ENCODE data around the gene SMAD6.
A peak's percentile ranks its signal among the peaks of the same experiment; 100 is the strongest.
"Not testable (repeated sequence)": the region's sequence is repeated elsewhere in the genome, so short reads cannot be mapped to it uniquely, and the experiment has no call there.

The SMAD6 gene

DNA sequence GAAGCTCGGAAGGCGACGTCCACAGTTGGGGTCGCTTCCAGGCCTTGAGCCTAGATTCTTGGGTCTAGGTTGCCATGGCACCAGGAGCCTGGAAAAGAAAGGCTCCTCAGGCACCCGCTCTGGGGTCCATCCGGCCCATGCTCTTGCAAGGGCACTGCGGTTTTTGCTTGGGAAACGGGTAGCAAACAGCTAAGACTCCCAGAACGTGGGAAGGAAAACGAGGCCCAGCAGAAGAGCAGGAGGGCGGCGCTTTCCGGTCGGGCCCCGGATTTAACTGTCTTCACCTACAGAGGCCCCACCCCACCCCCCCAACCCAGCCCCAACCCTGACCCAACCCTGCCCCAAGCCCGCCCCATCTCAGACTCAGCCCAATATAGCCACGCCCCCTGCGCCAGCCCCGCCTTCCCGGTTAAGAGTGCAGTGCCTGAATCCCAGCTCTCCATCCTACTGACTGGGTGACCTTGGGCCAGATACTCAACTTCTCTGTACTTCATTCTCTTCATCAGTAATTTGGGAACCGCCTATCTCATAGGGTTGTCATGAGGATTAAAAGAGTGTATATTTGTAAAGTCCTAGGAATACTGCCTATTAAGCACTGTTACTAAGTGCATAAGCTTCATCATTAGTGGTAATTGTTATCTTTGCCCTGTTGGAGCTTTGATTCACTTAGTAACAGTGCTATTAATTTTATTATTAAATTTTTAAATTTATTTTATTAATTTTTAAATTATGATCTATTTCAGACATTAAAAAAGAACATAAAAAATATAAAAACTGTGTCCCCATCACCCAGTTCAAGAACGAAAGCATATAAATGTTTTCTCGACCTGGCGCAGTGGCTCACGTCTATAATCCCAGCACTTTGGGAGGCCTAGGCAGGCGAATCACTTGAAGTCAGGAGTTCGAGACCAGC is 28.4 kb upstream of the SMAD6 start:
- in situ Hi-C loops (cut with MboI; ENCODE audit: low pct_unique_long_range_greater_than_20kb, low sequenced_read_pairs), result no loop called here
- DNase-seq, result no peak

DNA sequence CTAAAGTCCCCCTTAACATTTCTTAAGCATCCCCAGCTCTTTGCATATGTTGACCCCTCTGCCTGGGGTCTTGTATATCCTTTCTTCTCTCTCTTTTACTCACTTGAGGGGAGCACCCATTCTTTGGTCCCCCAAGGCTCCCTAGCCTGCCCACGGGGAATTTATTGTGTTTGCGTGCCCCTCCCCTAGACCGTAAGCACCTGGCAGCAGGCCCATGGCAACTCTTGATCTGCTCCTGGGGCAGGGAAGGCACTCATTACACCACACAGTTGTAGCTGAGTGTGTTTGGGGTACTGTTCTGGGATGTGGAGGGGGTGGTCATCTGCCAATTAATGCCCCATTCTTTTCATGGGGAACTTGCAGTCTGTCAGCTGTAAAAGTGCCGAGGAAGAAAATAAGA is 27.3 kb upstream of the SMAD6 start:
- DNase-seq, result no peak
- in situ Hi-C loops (cut with MboI; ENCODE audit: low pct_unique_long_range_greater_than_20kb, low sequenced_read_pairs), result no loop called here

DNA sequence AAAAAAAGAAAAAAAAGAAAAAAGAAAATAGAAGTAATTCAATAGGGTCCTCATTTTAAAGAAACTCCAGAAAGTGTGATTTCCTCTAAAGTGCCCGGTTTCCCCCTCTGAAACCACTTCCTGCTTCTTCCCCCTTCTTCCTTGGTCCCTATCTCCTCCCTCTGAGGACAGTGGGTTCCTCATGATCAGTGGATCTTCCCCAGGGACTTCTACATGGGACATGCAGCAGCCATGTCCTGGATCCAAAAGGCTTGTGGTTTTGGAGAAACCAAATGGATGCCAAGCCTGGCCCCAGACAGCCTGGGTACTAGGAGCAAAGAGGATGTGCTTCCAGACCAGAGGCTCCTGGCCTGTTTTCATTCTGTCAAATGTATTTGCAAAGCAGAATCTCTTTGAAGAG is 26.6 kb upstream of the SMAD6 start:
- DNase-seq, result peak; percentile 69
- in situ Hi-C loops (cut with MboI; ENCODE audit: low pct_unique_long_range_greater_than_20kb, low sequenced_read_pairs), result no loop called here

DNA sequence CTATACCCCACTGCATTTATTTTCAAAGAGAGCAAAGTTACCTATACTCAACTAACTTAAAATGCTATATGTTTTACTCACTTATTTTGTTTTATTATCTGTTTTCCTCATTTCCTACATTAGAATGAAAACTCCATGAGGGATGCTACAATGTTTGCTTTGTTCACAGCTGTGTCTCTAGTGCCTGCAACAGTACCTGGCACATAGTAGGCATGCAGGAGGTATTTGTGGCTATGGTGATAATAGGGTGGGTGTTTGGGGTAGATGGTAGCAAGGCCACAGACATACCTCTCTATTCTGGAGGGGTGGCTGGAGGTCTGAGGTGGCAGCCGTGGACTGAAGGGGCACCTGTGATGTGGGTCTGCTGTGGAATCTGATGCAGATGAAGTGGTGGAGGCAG is 24.7 kb upstream of the SMAD6 start:
- DNase-seq, result no peak
- in situ Hi-C loops (cut with MboI; ENCODE audit: low pct_unique_long_range_greater_than_20kb, low sequenced_read_pairs), result no loop called here

DNA sequence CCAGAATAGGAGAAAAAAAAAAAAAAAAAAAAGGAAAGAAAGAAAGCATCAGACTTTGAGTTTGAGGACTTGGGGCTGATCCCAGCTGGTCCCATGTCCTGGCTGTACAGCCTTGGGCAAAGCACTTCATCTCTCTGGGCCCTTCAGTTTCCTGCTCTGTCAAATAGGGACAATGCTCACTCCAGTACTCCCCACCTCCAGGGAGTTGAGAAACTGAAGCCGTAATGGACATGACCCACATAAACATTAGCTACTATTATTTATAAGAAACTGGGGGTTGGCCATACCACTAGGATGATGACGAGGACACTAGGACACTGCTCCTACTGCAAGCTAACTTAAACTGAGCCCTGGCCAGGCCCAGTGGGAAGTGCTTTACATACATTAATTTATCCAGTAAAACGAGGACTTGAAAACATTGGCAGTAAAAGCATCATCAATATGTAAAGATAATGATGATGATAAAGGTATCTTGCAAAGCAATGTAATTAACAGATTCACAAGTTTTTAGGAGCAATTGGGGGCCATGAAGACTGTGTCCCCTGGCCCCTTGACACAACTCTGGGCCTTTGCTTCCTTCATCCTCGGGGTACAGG is 22.9 kb upstream of the SMAD6 start:
- DNase-seq, result no peak
- in situ Hi-C loops (cut with MboI; ENCODE audit: low pct_unique_long_range_greater_than_20kb, low sequenced_read_pairs), result no loop called here

DNA sequence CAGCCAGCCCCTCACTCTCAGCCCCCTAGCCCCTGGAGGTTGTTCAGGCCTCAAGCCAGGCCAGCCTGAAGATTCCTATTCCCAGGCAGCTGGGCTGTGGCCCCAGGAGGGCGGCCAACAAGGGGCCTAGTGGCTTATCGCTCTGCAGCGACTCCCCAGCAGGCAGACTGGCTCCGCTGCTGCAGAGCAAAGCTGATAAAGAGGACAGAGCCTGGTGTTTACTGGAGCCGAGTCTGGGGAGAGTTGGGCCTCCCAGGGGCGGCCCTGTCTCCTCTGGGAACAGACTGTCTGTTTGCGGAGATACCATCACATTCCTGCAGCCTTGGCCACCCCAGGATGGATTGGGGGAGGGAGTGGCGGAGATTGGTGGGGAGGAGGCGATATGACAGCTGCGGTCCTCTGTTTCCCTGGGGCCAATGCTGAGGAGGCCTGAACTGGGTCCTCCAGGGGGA is 22.4 kb upstream of the SMAD6 start:
- in situ Hi-C loops (cut with MboI; ENCODE audit: low pct_unique_long_range_greater_than_20kb, low sequenced_read_pairs), result no loop called here
- no peak for DNase-seq

DNA sequence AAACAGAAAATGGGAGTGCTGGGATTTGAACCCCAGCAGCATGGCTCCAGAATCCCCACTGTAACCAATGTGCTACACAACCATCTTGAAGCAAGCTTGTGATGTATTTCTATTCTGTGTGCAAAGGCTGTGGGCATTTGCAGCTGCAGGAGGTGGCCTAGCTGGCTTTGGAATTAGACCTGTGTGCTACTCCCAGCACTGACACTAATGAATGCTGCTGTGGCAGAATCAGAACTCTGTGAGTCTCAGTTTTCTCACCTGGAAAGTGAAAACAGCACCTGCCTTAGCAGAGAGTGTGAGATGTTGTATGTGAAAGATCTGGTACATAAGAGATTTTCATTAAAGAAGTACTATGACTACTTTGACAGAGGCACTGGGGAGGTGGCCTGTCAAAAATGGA is 21.5 kb upstream of the SMAD6 start:
- DNase-seq, result no peak
- in situ Hi-C loops (cut with MboI; ENCODE audit: low pct_unique_long_range_greater_than_20kb, low sequenced_read_pairs), result no loop called here

DNA sequence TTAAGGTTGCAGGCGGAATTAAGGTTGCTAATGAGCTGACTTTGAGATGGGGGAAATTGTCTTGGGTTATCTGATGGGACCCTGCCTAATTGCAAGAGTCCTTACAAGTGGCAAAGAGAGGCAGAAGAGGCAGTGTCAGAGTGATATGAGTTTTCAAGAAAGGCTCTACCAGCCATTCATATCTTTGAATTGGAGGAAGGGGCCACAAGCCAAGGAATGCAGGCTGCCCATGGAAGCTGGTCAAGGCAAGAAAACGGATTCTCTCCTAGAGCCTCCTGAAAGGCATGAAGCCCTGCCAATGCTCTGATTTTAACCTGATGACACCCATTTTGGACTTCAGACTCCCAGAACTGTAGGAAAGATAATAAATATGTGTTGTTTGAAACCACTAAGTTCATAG is 20.6 kb upstream of the SMAD6 start:
- DNase-seq, result no peak
- in situ Hi-C loops (cut with MboI; ENCODE audit: low pct_unique_long_range_greater_than_20kb, low sequenced_read_pairs), result no loop called here

DNA sequence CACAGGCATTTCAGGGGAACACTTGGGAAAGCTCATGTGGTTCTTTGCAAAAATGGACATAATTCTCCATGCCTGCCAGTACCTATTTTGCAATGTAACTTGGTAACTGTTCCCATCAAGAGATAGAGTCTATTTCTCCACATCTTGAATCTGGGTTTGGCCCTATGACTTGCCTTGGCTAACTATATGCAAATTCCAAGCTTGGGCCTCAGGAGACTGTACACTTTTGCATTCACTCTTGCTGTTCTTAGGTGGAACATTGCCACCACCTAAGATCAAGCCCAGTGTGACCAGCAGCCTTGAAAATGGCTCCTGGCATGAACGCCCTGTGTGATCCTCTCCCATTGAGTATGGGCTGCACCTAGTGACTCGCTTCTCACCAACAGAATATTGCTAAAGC is 19.8 kb upstream of the SMAD6 start:
- no peak for DNase-seq
- in situ Hi-C loops (cut with MboI; ENCODE audit: low pct_unique_long_range_greater_than_20kb, low sequenced_read_pairs), result no loop called here

DNA sequence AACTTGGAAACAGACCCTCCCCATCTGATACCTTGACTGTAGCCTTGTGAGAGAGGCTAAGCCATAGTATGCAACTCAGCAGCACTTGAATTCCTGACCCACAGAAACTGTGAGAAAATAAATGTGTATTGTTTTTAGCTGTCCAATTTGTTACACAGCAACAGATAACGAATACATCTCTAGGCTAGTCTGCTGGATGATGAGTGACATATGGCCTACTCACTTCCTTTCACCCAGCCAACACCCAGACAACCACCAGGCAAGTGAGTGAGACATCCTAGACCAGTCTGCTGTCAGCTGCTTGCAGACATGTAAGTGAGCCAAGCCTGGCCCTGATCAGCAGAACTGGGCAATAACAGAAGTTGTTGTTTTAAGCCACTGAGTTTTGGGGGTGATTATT is 19.2 kb upstream of the SMAD6 start:
- in situ Hi-C loops (cut with MboI; ENCODE audit: low pct_unique_long_range_greater_than_20kb, low sequenced_read_pairs), result no loop called here
- DNase-seq, result no peak

DNA sequence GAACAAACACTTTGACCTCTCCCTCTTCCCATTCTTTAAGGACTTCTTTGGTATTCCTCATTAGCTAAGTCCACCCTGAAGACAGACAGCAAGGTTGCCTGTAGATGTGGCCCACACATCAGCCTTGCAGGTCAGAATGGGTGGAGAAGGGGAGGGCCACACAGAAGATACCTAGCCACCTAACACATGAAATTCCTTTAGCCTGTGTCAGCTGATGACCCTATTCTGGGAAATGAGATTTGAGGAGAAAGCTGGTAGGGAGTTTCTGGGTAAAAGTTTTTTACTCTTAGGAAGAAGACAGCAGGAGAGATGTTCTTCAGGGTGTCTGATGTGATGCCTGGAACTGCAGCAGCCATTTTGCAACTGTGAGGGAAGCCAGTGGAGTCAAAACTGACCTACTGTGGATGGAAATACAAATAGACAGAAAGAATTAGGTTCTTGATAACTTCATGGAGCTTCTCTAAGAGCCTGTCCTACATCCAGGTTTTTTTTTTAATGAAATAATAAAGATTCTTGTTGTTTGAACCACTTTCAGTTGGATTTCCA is 17.8 kb upstream of the SMAD6 start:
- DNase-seq, result no peak
- in situ Hi-C loops (cut with MboI; ENCODE audit: low pct_unique_long_range_greater_than_20kb, low sequenced_read_pairs), result no loop called here

DNA sequence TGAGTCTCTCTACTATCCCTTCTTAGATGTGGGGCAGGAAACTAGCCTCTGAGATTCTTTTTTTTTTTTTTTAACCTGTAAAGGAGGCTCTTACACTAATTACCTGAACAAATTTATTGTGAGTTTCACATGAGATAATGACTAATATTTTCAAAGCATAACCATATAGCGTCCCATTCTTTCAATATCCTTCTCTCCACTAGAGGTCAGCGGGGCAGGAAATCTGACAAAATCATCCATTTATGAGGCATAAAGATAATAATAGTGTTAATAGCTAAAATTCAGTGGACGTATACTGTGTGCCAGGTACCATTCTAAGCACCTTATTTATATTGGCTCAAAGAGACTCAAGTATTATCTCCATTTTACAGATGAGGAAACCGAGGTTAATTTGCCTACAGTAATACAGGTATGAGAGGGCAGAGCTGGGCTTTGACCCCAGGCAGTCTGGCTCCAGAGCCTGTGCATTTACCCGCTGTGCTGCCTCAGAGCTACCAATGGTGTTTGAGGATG is 16.3 kb upstream of the SMAD6 start:
- no peak for DNase-seq
- in situ Hi-C loops (cut with MboI; ENCODE audit: low pct_unique_long_range_greater_than_20kb, low sequenced_read_pairs), result no loop called here

DNA sequence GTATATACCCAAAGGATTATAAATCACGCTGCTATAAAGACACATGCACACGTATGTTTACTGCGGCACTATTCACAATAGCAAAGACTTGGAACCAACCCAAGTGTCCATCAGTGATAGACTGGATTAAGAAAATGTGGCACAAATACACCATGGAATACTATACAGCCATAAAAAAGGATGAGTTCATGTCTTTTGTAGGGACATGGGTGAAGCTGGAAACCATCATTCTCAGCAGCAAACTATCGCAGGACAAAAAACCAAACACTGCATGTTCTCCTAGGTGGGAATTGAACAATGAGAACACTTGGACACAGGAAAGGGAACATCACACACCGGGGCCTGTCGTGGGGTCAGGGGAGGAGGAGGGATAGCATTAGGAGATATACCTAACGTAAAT is 11.1 kb upstream of the SMAD6 start:
- in situ Hi-C loops (cut with MboI; ENCODE audit: low pct_unique_long_range_greater_than_20kb, low sequenced_read_pairs), result not testable (repeated sequence)

DNA sequence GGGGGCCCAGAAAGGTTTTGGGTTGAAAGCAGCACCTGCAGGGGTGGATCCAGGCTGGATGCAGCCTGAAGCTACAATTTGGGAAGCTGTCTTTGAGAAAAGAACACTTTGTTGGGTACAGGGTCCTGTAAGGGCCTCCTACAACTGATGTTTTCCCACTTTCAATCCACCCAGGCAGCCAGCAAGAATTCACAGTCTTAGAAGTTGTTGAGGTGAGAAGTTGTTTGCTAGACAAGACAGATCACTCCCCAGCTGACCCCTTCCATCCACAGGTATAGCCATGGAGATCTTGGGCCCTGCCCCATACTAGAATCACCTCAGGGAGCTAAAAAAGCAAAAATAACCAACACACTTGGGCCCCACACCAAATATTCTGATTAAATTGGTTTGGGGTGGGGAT is 10.3 kb upstream of the SMAD6 start:
- in situ Hi-C loops (cut with MboI; ENCODE audit: low pct_unique_long_range_greater_than_20kb, low sequenced_read_pairs), result no loop called here
- DNase-seq, result no peak

More for the DNA sequence above, 11.1 kb upstream of the SMAD6 start:
- not testable (repeated sequence) for DNase-seq

DNA sequence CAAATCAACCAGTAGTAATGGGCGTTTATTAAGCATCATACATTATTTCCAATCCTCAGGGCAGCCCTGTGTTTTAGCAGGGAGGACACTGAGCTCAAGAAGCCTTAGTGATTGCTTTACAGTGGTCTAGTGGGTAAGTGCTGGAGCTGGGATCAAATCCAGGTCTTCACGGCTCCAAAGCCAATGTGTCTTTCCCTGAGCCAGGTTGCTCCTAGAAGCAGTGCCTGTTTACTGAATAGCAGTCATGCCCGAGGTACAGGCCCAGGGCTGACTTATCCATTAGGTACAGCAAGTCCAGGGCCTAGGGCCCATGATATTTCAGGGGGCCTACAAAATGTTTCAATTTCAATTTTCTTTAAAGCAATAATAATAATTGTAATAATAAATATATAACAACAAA is 9.6 kb upstream of the SMAD6 start:
- no peak for DNase-seq

DNA sequence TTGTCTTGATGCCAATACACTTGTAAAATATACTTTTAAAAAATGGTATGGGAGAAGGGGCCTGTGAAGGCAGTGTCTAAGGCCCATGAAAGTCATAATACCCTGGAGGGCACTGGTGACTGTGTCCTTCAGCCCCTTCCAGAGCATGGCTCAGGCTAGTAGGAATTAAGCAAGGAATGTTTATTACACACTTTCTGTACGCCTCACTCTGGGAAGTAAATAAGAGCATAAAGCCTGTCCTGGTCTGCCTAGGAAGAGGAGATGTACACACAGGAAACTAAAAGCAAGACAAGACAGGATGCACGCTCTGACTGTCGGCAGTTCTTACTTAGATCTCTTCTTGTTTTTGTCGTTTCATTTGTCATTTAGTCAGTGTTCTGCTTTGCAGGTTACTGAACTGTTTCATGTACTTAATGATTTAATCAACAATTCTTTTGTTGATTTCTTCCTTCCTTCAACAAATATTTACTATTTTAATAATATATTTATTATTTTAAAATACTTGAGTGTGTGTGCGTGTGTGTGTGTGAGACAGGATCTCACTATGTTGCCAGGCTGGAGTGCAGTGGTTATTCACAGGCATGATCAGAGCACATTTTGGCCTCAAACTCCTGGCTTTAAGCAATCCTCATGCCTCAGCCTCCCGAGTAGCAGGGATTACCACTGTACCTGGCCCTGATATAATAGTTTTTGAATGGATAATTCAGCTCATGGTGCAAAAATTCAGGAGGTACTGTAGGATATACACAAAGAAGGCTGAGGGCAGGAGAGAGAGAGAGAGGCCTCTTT is 9.0 kb upstream of the SMAD6 start:
- in situ Hi-C loops (cut with MboI; ENCODE audit: low pct_unique_long_range_greater_than_20kb, low sequenced_read_pairs), result no loop called here
- DNase-seq, result no peak

More for the DNA sequence above, 9.6 kb upstream of the SMAD6 start:
- in situ Hi-C loops (cut with MboI; ENCODE audit: low pct_unique_long_range_greater_than_20kb, low sequenced_read_pairs), result no loop called here

DNA sequence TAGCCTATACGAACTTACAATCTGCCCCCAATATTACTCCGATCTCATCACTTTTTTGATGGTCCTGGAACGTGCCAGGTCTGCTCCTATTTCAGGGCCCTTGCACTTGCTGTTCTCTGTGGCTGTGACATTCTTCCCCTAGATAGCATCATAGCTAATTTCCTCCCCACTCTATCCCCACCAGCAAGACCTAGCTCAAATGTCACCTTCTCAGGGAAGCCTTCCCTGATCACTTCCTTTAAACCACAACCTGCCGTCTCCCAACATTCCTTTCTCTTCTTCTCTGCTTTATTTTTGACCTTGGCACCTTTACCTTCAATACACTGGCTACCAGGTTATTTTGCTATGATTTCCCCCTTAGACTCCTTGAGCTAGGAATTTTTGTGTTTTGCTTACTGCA is 5.3 kb upstream of the SMAD6 start:
- DNase-seq, result no peak
- in situ Hi-C loops (cut with MboI; ENCODE audit: low pct_unique_long_range_greater_than_20kb, low sequenced_read_pairs), result no loop called here

DNA sequence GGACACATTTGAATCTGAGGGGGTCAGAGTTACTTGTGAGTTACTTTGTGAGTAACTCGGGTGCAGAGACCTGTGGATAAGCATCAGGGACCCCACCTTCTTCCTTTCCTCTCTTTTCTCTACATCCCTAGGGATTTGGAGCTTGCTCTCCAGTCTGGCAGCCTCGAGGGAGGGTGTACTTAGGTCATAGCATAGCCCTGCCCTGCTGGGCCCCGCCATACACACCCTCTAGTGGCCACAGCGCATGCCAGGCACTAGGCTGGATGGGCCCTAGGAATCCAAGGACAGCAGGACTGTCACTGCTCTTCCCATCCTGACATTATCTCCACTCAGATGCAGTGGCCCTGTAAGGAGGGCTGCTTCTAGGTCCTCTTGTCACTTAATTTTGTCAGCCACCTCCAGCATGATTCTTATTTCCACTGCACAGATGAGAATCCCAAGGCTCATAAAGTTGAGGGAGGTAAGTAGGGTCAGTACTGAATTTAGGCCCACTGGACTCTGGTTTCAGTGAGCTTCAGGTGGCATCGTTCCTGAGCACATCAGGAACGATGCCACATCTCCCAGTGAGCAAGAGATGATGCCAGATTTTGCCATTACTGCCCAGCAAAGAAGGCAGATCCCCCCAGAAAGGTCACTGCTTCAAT is 3.6 kb upstream of the SMAD6 start:
- DNase-seq, result peak; percentile 81
- in situ Hi-C loops (cut with MboI; ENCODE audit: low pct_unique_long_range_greater_than_20kb, low sequenced_read_pairs), result no loop called here

DNA sequence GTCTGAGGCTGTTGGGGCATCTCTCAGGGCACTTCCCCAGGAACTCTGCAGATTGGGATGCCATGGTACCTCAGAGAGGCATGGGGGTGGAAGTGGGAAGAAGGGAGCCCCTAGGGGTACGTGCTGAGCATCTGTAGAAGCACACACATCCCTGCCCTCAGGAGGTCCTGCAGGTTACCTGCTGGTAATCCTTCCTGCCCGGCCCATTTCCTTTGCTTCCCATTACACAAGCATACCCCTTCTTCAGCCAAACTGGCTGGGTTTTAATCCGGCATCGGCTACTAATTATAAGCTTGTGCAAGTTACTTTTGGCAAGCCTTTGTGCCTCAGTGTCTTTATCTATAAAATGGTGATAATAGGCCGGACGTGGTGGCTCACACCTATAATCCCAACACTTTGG is 3.1 kb upstream of the SMAD6 start:
- DNase-seq, result no peak
- in situ Hi-C loops (cut with MboI; ENCODE audit: low pct_unique_long_range_greater_than_20kb, low sequenced_read_pairs), result no loop called here
